ENCODE measurements around the gene TMEM219. TPM values are rescaled to one million over a fixed set of nuclear protein-coding genes. Genes with fewer than 3 reads are reported as not detected.
"Not testable (repeated sequence)": the region's sequence is repeated elsewhere in the genome, so short reads cannot be mapped to it uniquely, and the experiment has no call there.

Gene TMEM219
- total and polyA plus RNA-seq, 2 donors (not counting 3 experiments of a cell fraction or from before 2014, with no cell fraction given): 110 to 182 TPM

DNA sequence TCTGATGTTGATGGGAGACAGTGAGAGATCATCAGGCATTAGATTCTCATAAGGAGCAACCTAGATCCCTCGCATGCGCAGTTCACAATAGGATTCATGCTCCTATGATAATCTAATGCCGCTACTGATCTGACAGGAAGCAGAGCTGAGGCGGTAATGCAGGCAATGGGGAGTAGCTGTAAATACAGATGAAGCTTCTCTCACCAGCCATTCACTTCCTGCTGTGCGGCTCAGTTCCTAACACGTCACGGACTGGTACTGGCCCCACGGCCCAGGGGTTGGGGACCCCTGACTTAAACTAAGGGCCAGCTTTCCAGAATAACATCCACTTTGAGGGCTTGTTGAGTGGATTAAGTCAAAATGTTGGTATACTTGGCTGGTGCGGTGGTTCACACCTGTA is 2.6 kb upstream of the TMEM219 start:
- ChIA-PET POLR2A (no interaction called here), CTCF (no interaction called here)
- Histone ChIP-seq H3K4me3 (replicated peaks in 1 of 3; ENCODE audit: insufficient read depth in 1 of 3, low read depth in 1 of 3, low read length in 3 of 3) (no peak overlapping the region), H3K9me1 (replicated peaks; ENCODE audit: control insufficient read depth, extremely low read depth, insufficient read depth, low read length) (no peaks in the 10 kb centered on the region), H3K4me1 (ENCODE audit: control insufficient read depth, extremely low read depth, insufficient read depth, low read length) (peaks cover 15% of the 10 kb centered on the region), H3K4me2 (ENCODE audit: insufficient read depth, low read length) (no peak overlapping the region), H2AFZ (ENCODE audit: low read depth, low read length) (no peak overlapping the region), H3K9ac (replicated peaks; ENCODE audit: extremely low read depth, insufficient read depth, low read length) (no peak overlapping the region), H3K36me3 (ENCODE audit: control insufficient read depth in 2 of 2, extremely low read depth in 1 of 2, insufficient read depth in 2 of 2, low read length in 2 of 2) (no peaks in the 10 kb centered on the region), H3K79me2 (ENCODE audit: control insufficient read depth, insufficient read depth, low read length) (peaks cover 2% of the 10 kb centered on the region), H4K20me1 (replicated peaks; ENCODE audit: control insufficient read depth, extremely low read depth, insufficient read depth, low read length) (no peaks in the 10 kb centered on the region), H3K9me3 (replicated peaks; ENCODE audit: control insufficient read depth, insufficient read depth, low read length) (no peaks in the 10 kb centered on the region), H3K27me3 (ENCODE audit: control insufficient read depth in 2 of 2, insufficient read depth in 2 of 2, low read length in 2 of 2) (no peaks in the 10 kb centered on the region), H3K27ac (ENCODE audit: insufficient read depth, low read depth, low read length) (no peak overlapping the region)
- no peak for DNase-seq (ENCODE audit: low read depth, low spot score)
- dilution Hi-C loops (cut with MboI; ENCODE audit: extremely low pct_ligation_motif_present, low sequenced_read_pairs): no loop called here
- intact Hi-C loops (cut with micrococcal nuclease): no loop called here
- TF ChIP-seq, protein P1, sequence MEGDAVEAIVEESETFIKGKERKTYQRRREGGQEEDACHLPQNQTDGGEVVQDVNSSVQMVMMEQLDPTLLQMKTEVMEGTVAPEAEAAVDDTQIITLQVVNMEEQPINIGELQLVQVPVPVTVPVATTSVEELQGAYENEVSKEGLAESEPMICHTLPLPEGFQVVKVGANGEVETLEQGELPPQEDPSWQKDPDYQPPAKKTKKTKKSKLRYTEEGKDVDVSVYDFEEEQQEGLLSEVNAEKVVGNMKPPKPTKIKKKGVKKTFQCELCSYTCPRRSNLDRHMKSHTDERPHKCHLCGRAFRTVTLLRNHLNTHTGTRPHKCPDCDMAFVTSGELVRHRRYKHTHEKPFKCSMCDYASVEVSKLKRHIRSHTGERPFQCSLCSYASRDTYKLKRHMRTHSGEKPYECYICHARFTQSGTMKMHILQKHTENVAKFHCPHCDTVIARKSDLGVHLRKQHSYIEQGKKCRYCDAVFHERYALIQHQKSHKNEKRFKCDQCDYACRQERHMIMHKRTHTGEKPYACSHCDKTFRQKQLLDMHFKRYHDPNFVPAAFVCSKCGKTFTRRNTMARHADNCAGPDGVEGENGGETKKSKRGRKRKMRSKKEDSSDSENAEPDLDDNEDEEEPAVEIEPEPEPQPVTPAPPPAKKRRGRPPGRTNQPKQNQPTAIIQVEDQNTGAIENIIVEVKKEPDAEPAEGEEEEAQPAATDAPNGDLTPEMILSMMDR (IDR thresholded peaks at IDR 0.05; ENCODE audit: extremely low read depth in 1 of 2, insufficient read depth in 1 of 2, low read depth in 1 of 2, low read length in 2 of 2): no peak
- TF ChIP-seq FOS (IDR thresholded peaks at IDR 0.05; ENCODE audit: borderline replicate concordance, insufficient read depth, low read length): no peak
- TF ChIP-seq GATA2 (IDR thresholded peaks at IDR 0.05; ENCODE audit: insufficient read depth, insufficient read length, low read depth, low read length): no peak
- TF ChIP-seq MYC (IDR thresholded peaks at IDR 0.05; ENCODE audit: low read depth, low read length): no peak
- no peak for TF ChIP-seq JUN (IDR thresholded peaks at IDR 0.05; ENCODE audit: borderline replicate concordance, insufficient read depth, insufficient read length, low read depth)
- no peak for TF ChIP-seq POLR2A (IDR thresholded peaks at IDR 0.05; ENCODE audit: low read depth, low read length)
- TF ChIP-seq, protein P2, sequence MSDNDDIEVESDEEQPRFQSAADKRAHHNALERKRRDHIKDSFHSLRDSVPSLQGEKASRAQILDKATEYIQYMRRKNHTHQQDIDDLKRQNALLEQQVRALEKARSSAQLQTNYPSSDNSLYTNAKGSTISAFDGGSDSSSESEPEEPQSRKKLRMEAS (IDR thresholded peaks at IDR 0.05; ENCODE audit: insufficient read depth, insufficient read length): no peak
- no peak for TF ChIP-seq EZH2 (IDR thresholded peaks at IDR 0.05; ENCODE audit: borderline replicate concordance, low read depth, low read length, severe bottlenecking)
- TF ChIP-seq POLR2AphosphoS5 (IDR thresholded peaks at IDR 0.05; ENCODE audit: insufficient read depth, low read depth, low read length): no peak
- BruUV-seq (replicated peaks): no TSS peak
- no peak for FAIRE-seq

DNA sequence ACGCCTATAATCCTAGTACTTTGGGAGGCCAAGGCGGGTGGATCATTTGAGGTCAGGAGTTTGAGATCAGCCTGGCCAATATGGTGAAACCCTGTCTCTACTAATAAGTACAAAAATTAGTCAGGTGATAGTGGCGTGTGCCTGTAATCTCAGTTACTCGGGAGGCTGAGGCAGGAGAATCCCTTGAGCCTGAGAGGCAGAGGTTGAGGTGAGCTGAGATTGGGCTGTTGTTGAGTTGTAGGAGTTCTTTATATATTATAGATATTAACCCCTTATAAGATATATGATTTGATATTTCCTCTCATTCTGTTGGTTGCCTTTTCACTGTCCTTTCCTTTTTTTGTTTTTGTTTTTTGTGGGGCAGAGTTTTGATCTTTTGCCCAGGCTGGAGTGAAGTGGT is 2.1 kb upstream of the TMEM219 start:
- H3K4me3 ChIP-seq (replicated peaks in 1 of 3; ENCODE audit: insufficient read depth in 1 of 3, low read depth in 1 of 3, low read length in 3 of 3); H3K79me2 ChIP-seq (ENCODE audit: control insufficient read depth, insufficient read depth, low read length); H3K4me2 ChIP-seq (ENCODE audit: insufficient read depth, low read length); H3K9me3 ChIP-seq (replicated peaks; ENCODE audit: control insufficient read depth, insufficient read depth, low read length); DNase-seq (ENCODE audit: low read depth, low spot score); BruUV-seq (replicated peaks); H4K20me1 ChIP-seq (replicated peaks; ENCODE audit: control insufficient read depth, extremely low read depth, insufficient read depth, low read length); H3K36me3 ChIP-seq (ENCODE audit: control insufficient read depth in 2 of 2, extremely low read depth in 1 of 2, insufficient read depth in 2 of 2, low read length in 2 of 2); dilution Hi-C loops (cut with MboI; ENCODE audit: extremely low pct_ligation_motif_present, low sequenced_read_pairs); intact Hi-C loops (cut with micrococcal nuclease); FAIRE-seq; H3K9ac ChIP-seq (replicated peaks; ENCODE audit: extremely low read depth, insufficient read depth, low read length); H3K27me3 ChIP-seq (ENCODE audit: control insufficient read depth in 2 of 2, insufficient read depth in 2 of 2, low read length in 2 of 2); H3K9me1 ChIP-seq (replicated peaks; ENCODE audit: control insufficient read depth, extremely low read depth, insufficient read depth, low read length); POLR2A ChIA-PET; H3K27ac ChIP-seq (ENCODE audit: insufficient read depth, low read depth, low read length); H2AFZ ChIP-seq (ENCODE audit: low read depth, low read length): not testable (repeated sequence)
- CTCF ChIA-PET: interaction anchor here (3.8 kb wide), 1 partner anchor 46 kb away, joined by 16 read pairs; no protein-coding TSS in a partner anchor
- peaks cover 15% of the 10 kb centered on the region for H3K4me1 ChIP-seq (ENCODE audit: control insufficient read depth, extremely low read depth, insufficient read depth, low read length)
